ENCODE data around the gene FBXO8. TPM values are rescaled to one million over a fixed set of nuclear protein-coding genes. Genes with fewer than 3 reads are reported as not detected.

FBXO8 gene
- total and polyA plus RNA-seq, 2 of the 4 experiments (the other 2 are of a cell fraction): 11.3 to 25.6 TPM

DNA sequence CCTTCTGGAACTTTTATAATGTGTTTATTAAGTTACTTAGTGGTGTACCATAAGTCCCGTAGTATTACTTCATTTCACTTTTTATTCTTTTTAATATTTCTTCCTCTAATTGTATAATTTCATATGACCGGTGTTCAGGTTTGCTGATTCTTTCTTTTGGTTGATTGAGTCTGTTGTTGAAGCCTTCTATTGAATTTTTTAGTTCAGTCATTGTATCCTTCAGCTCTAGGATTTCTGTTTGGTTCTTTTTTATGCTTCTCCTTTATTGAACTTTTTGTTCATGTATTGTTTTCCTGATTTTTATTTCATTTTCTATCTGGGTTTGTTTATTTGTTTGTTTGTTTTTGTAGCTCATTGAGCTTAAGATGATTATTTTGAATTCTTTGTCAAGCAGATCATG is 9.0 kb upstream of the FBXO8 start:
- ATAC-seq (ENCODE audit: low read depth) (no peak), DNase-seq (no peak)
- Histone ChIP-seq H3K27ac (ENCODE audit: insufficient read depth, low read length) (no peak overlapping the region), H2BK15ac (ENCODE audit: low read depth, low read length) (no peak overlapping the region), H2AK5ac (ENCODE audit: low read depth, low read length) (no peak overlapping the region), H3K4me1 (ENCODE audit: control insufficient read depth, insufficient read depth, low read length) (no peaks in the 10 kb centered on the region), H2AFZ (replicated peaks; ENCODE audit: low read length, poor library complexity) (no peak overlapping the region), H3K79me1 (ENCODE audit: low read depth in 1 of 2, low read length in 2 of 2) (peaks cover 4 to 10% of the 10 kb centered on the region in 2 experiments; a peak in 2 of 4 replicates), H4K8ac (ENCODE audit: low read depth in 2 of 2, low read length in 2 of 2) (no peak overlapping the region), H3K9me3 (ENCODE audit: control insufficient read depth, insufficient read depth, low read length) (peaks cover 9% of the 10 kb centered on the region), H3K9me1 (ENCODE audit: insufficient read depth, low read length) (no peaks in the 10 kb centered on the region), H3K18ac (ENCODE audit: low read depth, low read length) (no peak overlapping the region), H3K36me3 (ENCODE audit: control insufficient read depth, insufficient read depth, low read length) (peaks cover 5% of the 10 kb centered on the region), H4K5ac (ENCODE audit: low read depth, low read length) (no peak overlapping the region), H3K4me3 (ENCODE audit: insufficient read depth, low read depth, low read length) (no peak overlapping the region), H2BK20ac (ENCODE audit: low read depth, low read length) (no peak overlapping the region), H4K20me1 (ENCODE audit: insufficient read depth, low read length) (no peaks in the 10 kb centered on the region), H2BK5ac (ENCODE audit: low read depth, low read length, poor library complexity, severe bottlenecking) (no peak overlapping the region), H3K27me3 (ENCODE audit: control insufficient read depth, insufficient read depth, low read length) (no peaks in the 10 kb centered on the region), H2BK120ac (ENCODE audit: low read depth, low read length) (no peak overlapping the region), H3K4ac (ENCODE audit: low read depth, low read length) (no peak overlapping the region), H4K91ac (ENCODE audit: insufficient read depth, low read depth, low read length) (no peak overlapping the region), H3K4me2 (ENCODE audit: low read depth, low read length) (no peak overlapping the region), H3K9ac (ENCODE audit: low read depth, low read length) (no peak overlapping the region), H3K14ac (replicated peaks; ENCODE audit: low read depth, low read length) (no peak overlapping the region), H2AK9ac (replicated peaks; ENCODE audit: low read depth, low read length, poor library complexity) (no peak overlapping the region), H3K56ac (ENCODE audit: extremely low read depth, insufficient read depth, low read length) (no peak overlapping the region), H3K23ac (ENCODE audit: low read depth, low read length) (no peak overlapping the region)
- in situ Hi-C loops (cut with MboI; ENCODE audit: low sequenced_read_pairs): no loop called here
- intact Hi-C loops (cut with micrococcal nuclease): no loop called here
- POLR2A ChIA-PET (ENCODE audit: unreplicated experiment): no interaction called here
- no peak for TF ChIP-seq MAFK (IDR thresholded peaks at IDR 0.05; ENCODE audit: low read depth, low read length)
- TF ChIP-seq RFX5 (IDR thresholded peaks at IDR 0.05; ENCODE audit: low read depth, low read length): no peak
- TF ChIP-seq POLR2A (IDR thresholded peaks at IDR 0.05; ENCODE audit: low read depth, low read length): no peak
- no peak for TF ChIP-seq BHLHE40 (IDR thresholded peaks at IDR 0.05; ENCODE audit: low read depth, low read length)
- TF ChIP-seq CEBPB (IDR thresholded peaks at IDR 0.05; ENCODE audit: low read depth, low read length): no peak
- TF ChIP-seq MXI1 (IDR thresholded peaks at IDR 0.05; ENCODE audit: borderline replicate concordance, low read depth, low read length): no peak
- TF ChIP-seq, protein P1, sequence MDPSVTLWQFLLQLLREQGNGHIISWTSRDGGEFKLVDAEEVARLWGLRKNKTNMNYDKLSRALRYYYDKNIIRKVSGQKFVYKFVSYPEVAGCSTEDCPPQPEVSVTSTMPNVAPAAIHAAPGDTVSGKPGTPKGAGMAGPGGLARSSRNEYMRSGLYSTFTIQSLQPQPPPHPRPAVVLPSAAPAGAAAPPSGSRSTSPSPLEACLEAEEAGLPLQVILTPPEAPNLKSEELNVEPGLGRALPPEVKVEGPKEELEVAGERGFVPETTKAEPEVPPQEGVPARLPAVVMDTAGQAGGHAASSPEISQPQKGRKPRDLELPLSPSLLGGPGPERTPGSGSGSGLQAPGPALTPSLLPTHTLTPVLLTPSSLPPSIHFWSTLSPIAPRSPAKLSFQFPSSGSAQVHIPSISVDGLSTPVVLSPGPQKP (IDR thresholded peaks at IDR 0.05; ENCODE audit: borderline replicate concordance, low read depth, low read length): no peak
- no peak for TF ChIP-seq RAD21 (IDR thresholded peaks at IDR 0.05; ENCODE audit: low read length)
- TF ChIP-seq, protein P2, sequence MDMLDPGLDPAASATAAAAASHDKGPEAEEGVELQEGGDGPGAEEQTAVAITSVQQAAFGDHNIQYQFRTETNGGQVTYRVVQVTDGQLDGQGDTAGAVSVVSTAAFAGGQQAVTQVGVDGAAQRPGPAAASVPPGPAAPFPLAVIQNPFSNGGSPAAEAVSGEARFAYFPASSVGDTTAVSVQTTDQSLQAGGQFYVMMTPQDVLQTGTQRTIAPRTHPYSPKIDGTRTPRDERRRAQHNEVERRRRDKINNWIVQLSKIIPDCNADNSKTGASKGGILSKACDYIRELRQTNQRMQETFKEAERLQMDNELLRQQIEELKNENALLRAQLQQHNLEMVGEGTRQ (IDR thresholded peaks at IDR 0.05; ENCODE audit: low read depth, low read length): no peak
- no peak for TF ChIP-seq SMC3 (IDR thresholded peaks at IDR 0.05; ENCODE audit: low read depth, low read length)
- no peak for TF ChIP-seq NFE2L2 (IDR thresholded peaks at IDR 0.05; ENCODE audit: low read depth, low read length)
- no peak for TF ChIP-seq CHD1 (IDR thresholded peaks at IDR 0.05; ENCODE audit: low read depth, low read length)
- TF ChIP-seq, protein P3, sequence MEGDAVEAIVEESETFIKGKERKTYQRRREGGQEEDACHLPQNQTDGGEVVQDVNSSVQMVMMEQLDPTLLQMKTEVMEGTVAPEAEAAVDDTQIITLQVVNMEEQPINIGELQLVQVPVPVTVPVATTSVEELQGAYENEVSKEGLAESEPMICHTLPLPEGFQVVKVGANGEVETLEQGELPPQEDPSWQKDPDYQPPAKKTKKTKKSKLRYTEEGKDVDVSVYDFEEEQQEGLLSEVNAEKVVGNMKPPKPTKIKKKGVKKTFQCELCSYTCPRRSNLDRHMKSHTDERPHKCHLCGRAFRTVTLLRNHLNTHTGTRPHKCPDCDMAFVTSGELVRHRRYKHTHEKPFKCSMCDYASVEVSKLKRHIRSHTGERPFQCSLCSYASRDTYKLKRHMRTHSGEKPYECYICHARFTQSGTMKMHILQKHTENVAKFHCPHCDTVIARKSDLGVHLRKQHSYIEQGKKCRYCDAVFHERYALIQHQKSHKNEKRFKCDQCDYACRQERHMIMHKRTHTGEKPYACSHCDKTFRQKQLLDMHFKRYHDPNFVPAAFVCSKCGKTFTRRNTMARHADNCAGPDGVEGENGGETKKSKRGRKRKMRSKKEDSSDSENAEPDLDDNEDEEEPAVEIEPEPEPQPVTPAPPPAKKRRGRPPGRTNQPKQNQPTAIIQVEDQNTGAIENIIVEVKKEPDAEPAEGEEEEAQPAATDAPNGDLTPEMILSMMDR (conservative IDR thresholded peaks at IDR 0.05; ENCODE audit: low read depth, low read length): no peak
- TF ChIP-seq RCOR1 (IDR thresholded peaks at IDR 0.05; ENCODE audit: insufficient replicate concordance, low read length): no peak
- TF ChIP-seq FOS (IDR thresholded peaks at IDR 0.05; ENCODE audit: low read depth, low read length): no peak
- TF ChIP-seq MAZ (IDR thresholded peaks at IDR 0.05; ENCODE audit: borderline replicate concordance, low read depth, low read length): no peak
- BruUV-seq (replicated peaks): no TSS peak
- dilution Hi-C loops (cut with HindIII; ENCODE audit: low sequenced_read_pairs, unreplicated experiment): no loop called here
- CTCF ChIA-PET: no interaction called here
- no CpG with 5 or more reads among the region's 2 CpGs for WGBS, 2 experiments (ENCODE audit: extremely low coverage in 2 of 2, insufficient read length in 1 of 2)
